HG03066 (cell line): ENCODE measurements around the gene EIF4H.
"Not testable (repeated sequence)": the region's sequence is repeated elsewhere in the genome, so short reads cannot be mapped to it uniquely, and the experiment has no call there.

Experiments used
- ATAC-seq: cut with Tn5 transposase; IDR thresholded peaks from one replicate; pipeline ENCODE4 v1.9.1; 2021; ENCODE audit warnings: low read depth; ENCODE audit not compliant: unreplicated experiment

EIF4H gene

DNA sequence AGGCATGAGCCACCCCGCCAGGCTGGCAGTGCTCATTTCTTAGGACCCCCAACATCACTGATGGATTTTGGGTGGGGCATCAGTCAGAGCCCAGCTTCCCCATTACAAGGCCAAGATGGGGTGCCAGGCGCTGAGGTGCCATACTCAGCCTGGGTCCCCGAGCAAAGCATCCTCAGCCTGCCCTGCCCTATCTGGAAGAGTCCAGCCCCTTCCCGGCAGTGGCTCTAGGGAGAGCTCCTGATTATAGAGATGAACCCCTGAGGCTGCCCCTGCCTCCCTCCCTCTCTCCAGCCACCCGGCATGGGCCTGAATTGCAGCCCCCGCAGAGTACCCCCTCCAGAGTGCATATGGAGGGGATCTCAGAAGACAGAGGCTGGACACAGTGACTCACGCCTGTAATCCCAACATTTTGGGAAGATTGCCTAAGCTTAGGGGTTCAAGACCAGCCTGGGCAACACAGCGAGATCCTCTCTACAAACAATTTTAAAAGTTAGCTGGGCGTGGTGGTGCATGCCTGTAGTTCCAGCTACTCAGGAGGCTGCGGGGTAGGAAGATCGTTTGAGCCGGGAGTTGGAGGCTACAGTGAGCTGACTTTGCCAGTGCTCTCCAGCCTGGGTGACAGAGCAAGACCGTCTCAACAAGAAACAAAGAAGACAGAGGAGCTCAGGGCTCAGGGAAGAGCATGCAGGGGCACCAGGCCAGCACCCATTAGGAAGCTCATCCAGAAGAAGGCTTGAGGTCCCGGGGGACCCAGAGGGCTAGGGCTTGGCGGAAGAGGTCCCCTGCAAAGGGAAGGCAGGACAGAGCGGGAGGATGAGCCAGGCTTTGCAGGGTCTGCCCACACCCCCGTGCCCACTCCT is 48.9 kb downstream of the EIF4H start:
- ATAC-seq, result no peak

GRCh38 chr7:74223711-74224510 is 49.8 kb downstream of the EIF4H start:
- ATAC-seq, result no peak

GRCh38 chr7:74224511-74224832 is 50.3 kb downstream of the EIF4H start:
- no peak for ATAC-seq

- not testable (repeated sequence) for ATAC-seq
Observed at GRCh38 chr7:74224907-74225306, 50.8 kb downstream of the EIF4H start.

- ATAC-seq, result no peak
Observed at GRCh38 chr7:74225400-74225799, 51.2 kb downstream of the EIF4H start.

GRCh38 chr7:74226633-74227032 is 52.5 kb downstream of the EIF4H start:
- no peak for ATAC-seq

- ATAC-seq, result no peak
Observed at GRCh38 chr7:74228951-74229900, 55.1 kb downstream of the EIF4H start.

- ATAC-seq, result peak; percentile 43
Observed at GRCh38 chr7:74230446-74231231, 56.5 kb downstream of the EIF4H start.

- ATAC-seq, result peak; percentile 60
Observed at GRCh38 chr7:74231232-74231590, 57.1 kb downstream of the EIF4H start.

- ATAC-seq, result no peak
Observed at GRCh38 chr7:74233655-74234285, 59.6 kb downstream of the EIF4H start.

GRCh38 chr7:74235518-74236268 is 61.5 kb downstream of the EIF4H start:
- ATAC-seq, result no peak

GRCh38 chr7:74236284-74236683 is 62.1 kb downstream of the EIF4H start:
- no peak for ATAC-seq

DNA sequence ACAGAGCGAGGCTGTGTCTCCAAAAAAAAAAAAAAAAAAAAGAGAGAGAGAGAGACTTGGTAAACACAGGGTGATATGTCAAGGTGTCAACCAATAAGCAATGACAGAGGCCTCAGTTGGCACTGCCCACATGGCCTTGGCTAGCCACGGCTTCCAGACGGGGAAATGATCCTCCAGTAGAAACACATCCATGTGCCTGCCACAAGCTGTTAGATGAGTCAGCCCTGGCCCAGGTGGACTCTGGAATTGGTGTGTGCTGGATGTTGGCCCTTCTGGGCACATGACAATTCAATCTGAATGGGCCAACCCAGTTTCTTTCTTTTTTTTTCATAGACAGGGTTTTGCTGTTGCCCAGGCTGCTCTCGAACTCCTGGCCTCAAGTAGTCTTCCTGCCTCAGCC is 66.3 kb downstream of the EIF4H start:
- ATAC-seq, result no peak

- ATAC-seq, result no peak
Observed at GRCh38 chr7:74242122-74242443, 67.9 kb downstream of the EIF4H start.

GRCh38 chr7:74246497-74246896 is 72.3 kb downstream of the EIF4H start:
- no peak for ATAC-seq
